Sigmoid colon (tissue), 4 donors: Measurements from ENCODE around the gene PDK1.

ENCODE experiments used
- POLR2AphosphoS5 ChIP-seq, 4 donors: sonication (generic); formaldehyde crosslinking; IDR thresholded peaks; one replicate each; pipeline ENCODE4 v1.6.1; 2017; ENCODE audit warnings: antibody characterized with exemption in 4 of 4
- TF ChIP-seq, protein P1 (sequence below), 4 experiments: fragments of 450-650 bp in 3 of 4; fragments of 200-600 bp in 1 of 4; IDR thresholded peaks; one replicate each; pipeline ENCODE4 v1.5.1; 2016 to 2019; ENCODE audit warnings: antibody characterized with exemption in 4 of 4, mild to moderate bottlenecking in 3 of 4, moderate library complexity in 2 of 4

DNA sequence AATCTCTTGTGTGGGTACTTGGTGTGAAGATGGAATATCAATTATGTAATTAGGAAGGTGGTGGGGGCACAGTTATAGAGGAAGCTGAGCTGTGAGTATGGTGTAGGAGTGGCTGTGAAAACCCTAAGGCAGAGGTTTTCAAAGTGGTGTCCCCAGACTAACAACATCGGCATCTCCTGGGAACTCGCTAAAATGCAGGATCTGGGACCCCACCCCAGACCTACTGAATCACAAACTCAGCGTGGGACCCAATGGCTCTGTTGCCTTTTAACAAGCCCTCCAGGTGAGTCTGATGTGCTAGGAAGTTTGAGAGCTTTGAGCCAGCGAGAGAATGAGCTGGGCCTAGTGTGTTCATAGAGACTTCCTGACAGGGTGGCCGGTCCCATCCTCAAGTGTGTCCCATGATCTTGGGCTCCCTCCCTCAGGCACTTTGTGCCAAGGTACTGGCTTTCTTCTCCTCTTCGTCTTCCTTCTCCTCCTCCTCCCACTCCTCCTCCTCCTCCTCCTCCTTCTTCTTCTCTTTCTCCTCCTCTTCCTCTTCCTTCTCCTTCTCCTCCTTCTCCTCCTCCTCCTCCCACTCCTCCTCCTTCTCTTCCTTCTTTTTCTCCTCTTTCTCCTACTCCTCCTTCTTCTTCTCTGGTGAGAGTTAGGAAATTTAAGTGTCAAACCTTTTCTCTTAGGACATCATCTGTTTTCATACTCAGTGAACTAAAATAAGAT lies 86.6 kb downstream of the PDK1 start:
- TF ChIP-seq, protein P1, sequence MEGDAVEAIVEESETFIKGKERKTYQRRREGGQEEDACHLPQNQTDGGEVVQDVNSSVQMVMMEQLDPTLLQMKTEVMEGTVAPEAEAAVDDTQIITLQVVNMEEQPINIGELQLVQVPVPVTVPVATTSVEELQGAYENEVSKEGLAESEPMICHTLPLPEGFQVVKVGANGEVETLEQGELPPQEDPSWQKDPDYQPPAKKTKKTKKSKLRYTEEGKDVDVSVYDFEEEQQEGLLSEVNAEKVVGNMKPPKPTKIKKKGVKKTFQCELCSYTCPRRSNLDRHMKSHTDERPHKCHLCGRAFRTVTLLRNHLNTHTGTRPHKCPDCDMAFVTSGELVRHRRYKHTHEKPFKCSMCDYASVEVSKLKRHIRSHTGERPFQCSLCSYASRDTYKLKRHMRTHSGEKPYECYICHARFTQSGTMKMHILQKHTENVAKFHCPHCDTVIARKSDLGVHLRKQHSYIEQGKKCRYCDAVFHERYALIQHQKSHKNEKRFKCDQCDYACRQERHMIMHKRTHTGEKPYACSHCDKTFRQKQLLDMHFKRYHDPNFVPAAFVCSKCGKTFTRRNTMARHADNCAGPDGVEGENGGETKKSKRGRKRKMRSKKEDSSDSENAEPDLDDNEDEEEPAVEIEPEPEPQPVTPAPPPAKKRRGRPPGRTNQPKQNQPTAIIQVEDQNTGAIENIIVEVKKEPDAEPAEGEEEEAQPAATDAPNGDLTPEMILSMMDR (IDR thresholded peaks at IDR 0.05): no peak
- no peak for TF ChIP-seq POLR2AphosphoS5 (IDR thresholded peaks at IDR 0.05)
